Ovary (tissue), 9 donors: ENCODE measurements around the gene CPPED1. TPM values are rescaled to one million over a fixed set of nuclear protein-coding genes. Genes with fewer than 3 reads are reported as not detected.
"Not testable (repeated sequence)": the region's sequence is repeated elsewhere in the genome, so short reads cannot be mapped to it uniquely, and the experiment has no call there.

Experiments used
- DNase-seq, 5 donors: peaks; one replicate each; pipeline ENCODE4 v3.0.0-alpha.2; 2019 to 2020
- H3K27ac ChIP-seq, 2 donors: fragments of 200-600 bp; one replicate each; pipeline versions ENCODE4 v1.5.1 to v1.8.0; 2019 to 2022
- H3K27me3 ChIP-seq: fragments of 200-600 bp; one replicate; pipeline ENCODE4 v1.8.0; 2022
- H3K36me3 ChIP-seq: fragments of 200-600 bp; sonication (generic); one replicate; pipeline ENCODE4 v1.5.1; 2019
- H3K4me1 ChIP-seq: one replicate; pipeline ENCODE4 v1.8.1; 2013; ENCODE audit warnings: mild to moderate bottlenecking, moderate library complexity; ENCODE audit not compliant: insufficient read depth
- H3K4me3 ChIP-seq: fragments of 200-600 bp; sonication (generic); one replicate; pipeline ENCODE4 v1.5.1; 2017
- H3K9me3 ChIP-seq, 2 donors: fragments of 200-600 bp in 1 of 2; sonication (generic) in 1 of 2; one replicate each; pipeline versions ENCODE4 v1.5.1 to v1.8.1; 2013 to 2019; ENCODE audit warnings: mild to moderate bottlenecking in 1 of 2, moderate library complexity in 1 of 2
- EP300 ChIP-seq: sonication (generic); formaldehyde crosslinking; IDR thresholded peaks from one replicate; pipeline ENCODE4 v1.6.1; 2017; ENCODE audit warnings: antibody characterized with exemption
- POLR2A ChIP-seq: fragments of 450-650 bp; IDR thresholded peaks from one replicate; pipeline ENCODE4 v1.6.1; 2017; ENCODE audit warnings: antibody characterized with exemption, mild to moderate bottlenecking, moderate library complexity
- WGBS, 3 donors: extraction: QIAGEN DNeasy Blood & Tissue Kit in 1 of 3; methylation state at CpG; one replicate each; pipeline versions ENCODE4 v1.1.5 to v1.1.7; 2013 to 2017; 5-methylcytosine and 5-hydroxymethylcytosine counted together
- intact Hi-C, 4 donors: fragments of 100-400 bp; cut with DNase I; formaldehyde crosslinking; loops; one replicate each; pipeline versions ENCODE4 v1.11.0 to v1.15.1; 2022 to 2023
- polyA plus RNA-seq, 2 donors: library from polyadenylated mRNA; stranded (reverse); fragments of 200-250 nt in 1 of 2; fragments of 350-450 nt in 1 of 2; fragmentation: Illumina TruSeq in 1 of 2; extraction: RNeasy Lipid Tissue Mini Kit (QIAGEN cat#74804) in 1 of 2; gene quantifications; one replicate each; pipeline ENCODE4 v1.2.3, GENCODE V29; 2013 to 2014
- total RNA-seq, 7 donors: library from RNA; depleted of rRNA in 2 of 7; stranded (reverse); fragments of >200 nt in 2 of 7; fragmentation: NEBNext Ultra II Directional in 3 of 7; extraction: Animal tissue kit (Norgen Biotek cat#: 25700) in 3 of 7; gene quantifications; one replicate each; pipeline versions ENCODE4 v1.1.0 to v1.2.4, GENCODE V29; 2016 to 2023
- TF ChIP-seq, protein P1 (sequence below), 3 donors: fragments of 450-650 bp in 2 of 3; fragments of 200-600 bp in 1 of 3; IDR thresholded peaks; one replicate each; pipeline versions ENCODE4 v1.5.1 to v1.8.0; 2016 to 2022; ENCODE audit warnings: antibody characterized with exemption in 3 of 3, mild to moderate bottlenecking in 1 of 3
- donor health status: DM: no; HTN: no; CAD: no; lungs with moderate emphysema.
- donor health status: DM: no; HTN: no; CAD: no.
- donor health status: Bipolar disorder and iron deficiency.
- donor health status: DM: yes; HTN: yes; CAD: no.
- donor health status: DM: no; HTN: no; CAD: no.
- donor health status: DM: yes; HTN: yes; CAD: no.

The CPPED1 gene
- total and polyA plus RNA-seq, 9 donors, result 6.0 to 23.3 (median 13.0) TPM

DNA sequence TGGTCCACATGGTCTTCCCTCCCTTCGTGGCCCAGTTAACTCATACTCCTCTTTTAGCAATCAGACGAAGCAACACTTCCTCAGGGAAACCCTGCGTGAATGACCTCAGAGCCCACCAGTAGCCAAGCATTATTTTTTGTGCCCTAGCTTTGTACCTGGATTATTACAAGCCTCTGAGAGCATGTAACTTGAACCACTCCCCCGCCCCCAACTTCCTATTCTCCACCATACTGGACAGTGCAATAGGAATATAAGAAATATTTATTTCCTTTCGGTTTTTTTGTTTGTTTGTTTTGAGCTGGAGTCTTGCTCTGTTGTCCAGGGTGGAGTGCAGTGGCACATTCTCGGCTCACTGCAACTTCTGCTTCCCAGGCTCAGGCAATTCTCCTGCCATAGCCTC is 2.9 kb downstream of the CPPED1 start:
- intact Hi-C loops, result no loop called here

DNA sequence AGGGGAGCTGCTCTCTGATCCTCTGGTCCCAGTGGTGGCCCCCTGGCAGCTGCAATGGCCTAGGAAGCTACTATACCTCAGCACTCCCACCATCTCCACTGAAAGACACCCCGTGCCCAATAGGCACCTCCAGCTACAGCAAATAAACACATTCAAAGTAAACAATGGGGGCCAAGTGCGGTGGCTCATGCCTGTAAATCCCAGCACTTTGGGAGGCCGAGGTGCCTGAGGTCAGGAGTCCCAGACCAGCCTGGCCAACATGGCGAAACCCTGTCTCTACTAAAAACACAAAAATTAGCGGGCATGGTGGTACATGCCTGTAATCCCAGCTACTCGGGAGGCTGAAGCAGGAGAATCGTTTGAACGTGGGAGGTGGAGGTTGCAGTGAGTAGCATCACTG is 3.7 kb downstream of the CPPED1 start:
- H3K4me1 ChIP-seq, result peaks cover 20% of the 10 kb centered on the region
- 81 to 89% (median 87%) methylated on average over 8 of the region's 8 CpGs for WGBS, 3 donors
- DNase-seq, H3K36me3 ChIP-seq, intact Hi-C loops, H3K27ac ChIP-seq, H3K27me3 ChIP-seq, H3K4me3 ChIP-seq, H3K9me3 ChIP-seq: not testable (repeated sequence)

More for the DNA sequence above, 2.9 kb downstream of the CPPED1 start:
- no peak for DNase-seq
- 77 to 79% (median 77%) methylated on average over 6 of the region's 6 CpGs for WGBS, 3 donors
- Histone ChIP-seq H3K4me1 (peaks cover 18% of the 10 kb centered on the region), H3K9me3 (no peaks in the 10 kb centered on the region), H3K4me3 (no peak overlapping the region), H3K27me3 (no peaks in the 10 kb centered on the region), H3K36me3 (no peaks in the 10 kb centered on the region), H3K27ac (no peak overlapping the region)
- TF ChIP-seq, protein P1, sequence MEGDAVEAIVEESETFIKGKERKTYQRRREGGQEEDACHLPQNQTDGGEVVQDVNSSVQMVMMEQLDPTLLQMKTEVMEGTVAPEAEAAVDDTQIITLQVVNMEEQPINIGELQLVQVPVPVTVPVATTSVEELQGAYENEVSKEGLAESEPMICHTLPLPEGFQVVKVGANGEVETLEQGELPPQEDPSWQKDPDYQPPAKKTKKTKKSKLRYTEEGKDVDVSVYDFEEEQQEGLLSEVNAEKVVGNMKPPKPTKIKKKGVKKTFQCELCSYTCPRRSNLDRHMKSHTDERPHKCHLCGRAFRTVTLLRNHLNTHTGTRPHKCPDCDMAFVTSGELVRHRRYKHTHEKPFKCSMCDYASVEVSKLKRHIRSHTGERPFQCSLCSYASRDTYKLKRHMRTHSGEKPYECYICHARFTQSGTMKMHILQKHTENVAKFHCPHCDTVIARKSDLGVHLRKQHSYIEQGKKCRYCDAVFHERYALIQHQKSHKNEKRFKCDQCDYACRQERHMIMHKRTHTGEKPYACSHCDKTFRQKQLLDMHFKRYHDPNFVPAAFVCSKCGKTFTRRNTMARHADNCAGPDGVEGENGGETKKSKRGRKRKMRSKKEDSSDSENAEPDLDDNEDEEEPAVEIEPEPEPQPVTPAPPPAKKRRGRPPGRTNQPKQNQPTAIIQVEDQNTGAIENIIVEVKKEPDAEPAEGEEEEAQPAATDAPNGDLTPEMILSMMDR (IDR thresholded peaks at IDR 0.05), result no peak
- TF ChIP-seq POLR2A (no peak), EP300 (no peak)

DNA sequence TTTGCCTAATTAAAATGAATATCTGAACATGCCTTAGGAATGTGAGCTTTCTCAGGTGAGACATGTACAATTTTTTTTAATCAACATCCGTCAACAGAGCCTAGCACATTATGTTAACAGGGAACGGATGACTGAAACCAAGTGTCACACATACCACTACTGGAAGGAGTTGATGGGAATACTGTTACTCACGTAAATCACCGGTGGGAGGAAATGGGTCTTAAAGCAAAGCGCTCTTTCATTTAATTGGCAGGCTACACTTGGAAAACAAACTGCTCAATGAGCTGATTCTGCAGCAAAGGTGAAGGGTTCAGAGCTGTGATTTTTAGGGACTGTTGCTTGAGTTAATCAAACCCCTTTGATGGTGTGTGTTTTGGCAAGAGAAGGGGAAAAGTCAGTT is 4.8 kb downstream of the CPPED1 start:
- DNase-seq, result no peak
- Histone ChIP-seq H3K9me3 (no peaks in the 10 kb centered on the region), H3K27me3 (no peaks in the 10 kb centered on the region), H3K4me3 (no peak overlapping the region), H3K27ac (no peak overlapping the region), H3K36me3 (no peaks in the 10 kb centered on the region), H3K4me1 (peaks cover 21% of the 10 kb centered on the region)
- WGBS, 3 donors, result 44 to 65% (median 47%) methylated on average over 5 of the region's 5 CpGs
- no peak for TF ChIP-seq POLR2A
- no peak for TF ChIP-seq EP300
- TF ChIP-seq, protein P1 (IDR thresholded peaks at IDR 0.05), result no peak
- intact Hi-C loops, result no loop called here

GRCh38 chr16:12798171-12798570 is 5.5 kb downstream of the CPPED1 start:
- Histone ChIP-seq H3K27ac (no peak overlapping the region), H3K9me3 (no peaks in the 10 kb centered on the region), H3K27me3 (no peaks in the 10 kb centered on the region), H3K36me3 (no peaks in the 10 kb centered on the region), H3K4me1 (peaks cover 21% of the 10 kb centered on the region), H3K4me3 (no peak overlapping the region)
- TF ChIP-seq, protein P1 (IDR thresholded peaks at IDR 0.05), result no peak
- TF ChIP-seq EP300, result no peak
- TF ChIP-seq POLR2A, result no peak
- intact Hi-C loops, result no loop called here
- DNase-seq, result no peak

DNA sequence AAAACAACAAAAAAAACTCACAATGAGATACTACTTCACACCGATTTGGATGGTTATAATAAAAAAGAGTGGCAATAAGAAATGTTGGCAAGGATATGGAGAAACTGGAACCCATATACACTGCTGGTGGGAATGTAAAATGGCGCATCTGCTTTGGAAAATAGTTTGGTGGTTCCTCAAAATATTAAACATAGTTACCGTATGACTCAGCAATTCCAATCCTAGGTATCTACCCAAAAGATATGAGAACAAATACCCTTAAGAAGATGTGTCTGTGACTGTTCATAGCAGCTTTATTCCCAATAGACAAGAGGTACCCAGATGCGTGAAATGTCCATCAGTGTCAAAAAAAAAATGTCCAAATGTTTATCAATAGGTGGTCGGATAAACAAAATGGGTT is 7.2 kb downstream of the CPPED1 start:
- H3K36me3 ChIP-seq, result no peaks in the 10 kb centered on the region
- no peak for TF ChIP-seq POLR2A
- TF ChIP-seq, protein P1 (IDR thresholded peaks at IDR 0.05), result no peak
- TF ChIP-seq EP300, result no peak
- no peaks in the 10 kb centered on the region for H3K27me3 ChIP-seq
- no peaks in the 10 kb centered on the region for H3K9me3 ChIP-seq
- no peak overlapping the region for H3K4me3 ChIP-seq
- intact Hi-C loops, result no loop called here
- DNase-seq, result no peak
- WGBS, 3 donors, result 94 to 96% (median 96%) methylated on average over 5 of the region's 5 CpGs
- no peak overlapping the region for H3K27ac ChIP-seq
- H3K4me1 ChIP-seq, result peaks cover 9% of the 10 kb centered on the region
